ENCODE measurements around the gene RAB3GAP2. TPM values are rescaled to one million over a fixed set of nuclear protein-coding genes. Genes with fewer than 3 reads are reported as not detected.
"Not testable (repeated sequence)": the region's sequence is repeated elsewhere in the genome, so short reads cannot be mapped to it uniquely, and the experiment has no call there.

The RAB3GAP2 gene
- total and polyA plus RNA-seq, 10 of the 15 experiments (the other 5 are each of a cell fraction or from before 2014, with no cell fraction given): 11.9 to 51.1 (median 24.4) TPM

DNA sequence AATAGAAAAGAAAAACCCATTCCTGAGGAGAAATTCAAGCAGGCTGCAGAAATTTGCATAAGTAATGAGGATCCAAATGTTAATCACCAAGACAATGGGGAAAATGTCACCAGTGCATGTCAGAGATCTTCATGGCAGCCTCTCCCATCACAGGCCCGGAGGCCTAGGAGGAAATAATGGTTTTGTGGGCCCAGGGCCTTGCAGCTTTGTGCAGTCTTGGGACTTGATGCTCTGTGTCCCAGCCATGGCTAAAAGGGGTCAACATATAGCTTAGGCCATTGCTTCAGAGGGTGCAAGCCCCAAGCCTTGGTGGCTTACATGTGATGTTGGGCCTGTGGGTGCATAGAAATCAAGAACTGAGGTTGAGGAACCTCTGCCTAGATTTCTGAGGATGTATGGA is 22.7 kb downstream of the RAB3GAP2 start:
- SMC1A ChIA-PET (ENCODE audit: uncharacterized antibody, unreplicated experiment): no interaction called here
- POLR2A ChIA-PET: no interaction called here
- BruUV-seq (replicated peaks): no TSS peak

DNA sequence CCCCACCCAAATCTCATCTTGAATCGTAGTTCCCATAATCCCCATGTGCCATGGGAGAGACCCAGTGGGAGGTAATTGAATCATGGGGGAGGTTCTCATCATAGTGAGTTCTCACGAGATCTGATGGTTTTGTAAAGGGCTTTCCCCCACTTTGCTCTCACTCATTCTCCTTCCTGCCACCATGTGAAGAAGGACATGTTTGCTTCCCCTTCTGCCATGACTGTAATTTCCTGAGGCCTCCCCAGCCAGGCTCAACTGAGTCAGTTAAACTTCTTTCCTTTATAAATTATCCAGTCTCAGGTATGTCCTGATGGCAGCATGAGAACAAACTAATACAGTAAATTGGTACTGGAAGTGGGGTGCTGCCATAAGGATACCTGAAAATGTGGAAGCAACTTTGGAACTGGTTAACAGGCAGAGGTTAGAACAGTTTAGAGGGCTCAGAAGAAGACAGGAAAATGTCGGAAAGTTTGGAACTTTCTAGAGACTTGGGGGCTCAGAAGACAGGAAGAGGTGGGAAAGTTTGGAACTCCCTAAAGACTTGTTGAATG is 23.5 kb downstream of the RAB3GAP2 start:
- H3K4me2 ChIP-seq (ENCODE audit: control insufficient read depth, insufficient read depth); H3K27me3 ChIP-seq (replicated peaks in 1 of 2; ENCODE audit: control insufficient read depth in 2 of 2, insufficient read depth in 2 of 2, low read length in 1 of 2); CTCF ChIA-PET; H3K27ac ChIP-seq (ENCODE audit: control insufficient read depth, insufficient read depth); H4K20me1 ChIP-seq (ENCODE audit: control insufficient read depth, insufficient read depth); BruUV-seq (replicated peaks); FAIRE-seq; H3K4me1 ChIP-seq (ENCODE audit: control insufficient read depth, insufficient read depth, low read length); SMC1A ChIA-PET (ENCODE audit: uncharacterized antibody, unreplicated experiment); H3K79me2 ChIP-seq (ENCODE audit: control insufficient read depth, insufficient read depth, low read length); RAD21 ChIA-PET (ENCODE audit: unreplicated experiment); ATAC-seq; POLR2A ChIA-PET; intact Hi-C loops (cut with micrococcal nuclease; ENCODE audit: unreplicated experiment); H2AFZ ChIP-seq (ENCODE audit: control insufficient read depth, low read depth, low read length); H3K4me3 ChIP-seq; DNase-seq (ENCODE audit: low read depth, low spot score); H3K9ac ChIP-seq (ENCODE audit: control insufficient read depth, insufficient read depth, low read length): not testable (repeated sequence)
- 67% methylated on average over 3 of the region's 3 CpGs for WGBS (ENCODE audit: insufficient coverage, insufficient replicate concordance, low lambda C conversion rate, missing lambda C conversion rate)
- Histone ChIP-seq H3K9me3 (replicated peaks; ENCODE audit: control insufficient read depth, insufficient read depth, low read length) (peaks cover 44% of the 10 kb centered on the region), H3K36me3 (ENCODE audit: control insufficient read depth in 2 of 2, insufficient read depth in 2 of 2, low read length in 1 of 2) (peaks cover 8 to 19% of the 10 kb centered on the region in 2 experiments)
- in situ Hi-C loops (cut with MboI): loop anchor here (25.0 kb wide), 1 partner anchor 1061 kb away; no protein-coding TSS in a partner anchor

More for the DNA sequence above, 22.7 kb downstream of the RAB3GAP2 start:
- peaks cover 8 to 19% of the 10 kb centered on the region in 2 experiments for H3K36me3 ChIP-seq (ENCODE audit: control insufficient read depth in 2 of 2, insufficient read depth in 2 of 2, low read length in 1 of 2)
- FAIRE-seq (no peak), ATAC-seq (no peak), DNase-seq (ENCODE audit: low read depth, low spot score) (no peak)
- in situ Hi-C loops (cut with MboI): loop anchor here (25.0 kb wide), 1 partner anchor 1062 kb away; no protein-coding TSS in a partner anchor
- H3K4me2 ChIP-seq (ENCODE audit: control insufficient read depth, insufficient read depth): no peak overlapping the region
- no peak overlapping the region for H2AFZ ChIP-seq (ENCODE audit: control insufficient read depth, low read depth, low read length)
- no peak overlapping the region for H3K27ac ChIP-seq (ENCODE audit: control insufficient read depth, insufficient read depth)
- CTCF ChIA-PET: no interaction called here
- no peaks in the 10 kb centered on the region for H3K27me3 ChIP-seq (replicated peaks in 1 of 2; ENCODE audit: control insufficient read depth in 2 of 2, insufficient read depth in 2 of 2, low read length in 1 of 2)
- peaks cover 44% of the 10 kb centered on the region for H3K9me3 ChIP-seq (replicated peaks; ENCODE audit: control insufficient read depth, insufficient read depth, low read length)
- intact Hi-C loops (cut with micrococcal nuclease; ENCODE audit: unreplicated experiment): no loop called here
- RAD21 ChIA-PET (ENCODE audit: unreplicated experiment): interaction anchor here (0.6 kb wide), 1 partner anchor 625 kb away, joined by 3 read pairs; no protein-coding TSS in a partner anchor
- WGBS (ENCODE audit: insufficient coverage, insufficient replicate concordance, low lambda C conversion rate, missing lambda C conversion rate): 100% methylated on average over 1 of the region's 1 CpG
- TF ChIP-seq, protein P1, sequence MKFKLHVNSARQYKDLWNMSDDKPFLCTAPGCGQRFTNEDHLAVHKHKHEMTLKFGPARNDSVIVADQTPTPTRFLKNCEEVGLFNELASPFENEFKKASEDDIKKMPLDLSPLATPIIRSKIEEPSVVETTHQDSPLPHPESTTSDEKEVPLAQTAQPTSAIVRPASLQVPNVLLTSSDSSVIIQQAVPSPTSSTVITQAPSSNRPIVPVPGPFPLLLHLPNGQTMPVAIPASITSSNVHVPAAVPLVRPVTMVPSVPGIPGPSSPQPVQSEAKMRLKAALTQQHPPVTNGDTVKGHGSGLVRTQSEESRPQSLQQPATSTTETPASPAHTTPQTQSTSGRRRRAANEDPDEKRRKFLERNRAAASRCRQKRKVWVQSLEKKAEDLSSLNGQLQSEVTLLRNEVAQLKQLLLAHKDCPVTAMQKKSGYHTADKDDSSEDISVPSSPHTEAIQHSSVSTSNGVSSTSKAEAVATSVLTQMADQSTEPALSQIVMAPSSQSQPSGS (IDR thresholded peaks at IDR 0.05; ENCODE audit: low read length): no peak
- TF ChIP-seq, protein P2, sequence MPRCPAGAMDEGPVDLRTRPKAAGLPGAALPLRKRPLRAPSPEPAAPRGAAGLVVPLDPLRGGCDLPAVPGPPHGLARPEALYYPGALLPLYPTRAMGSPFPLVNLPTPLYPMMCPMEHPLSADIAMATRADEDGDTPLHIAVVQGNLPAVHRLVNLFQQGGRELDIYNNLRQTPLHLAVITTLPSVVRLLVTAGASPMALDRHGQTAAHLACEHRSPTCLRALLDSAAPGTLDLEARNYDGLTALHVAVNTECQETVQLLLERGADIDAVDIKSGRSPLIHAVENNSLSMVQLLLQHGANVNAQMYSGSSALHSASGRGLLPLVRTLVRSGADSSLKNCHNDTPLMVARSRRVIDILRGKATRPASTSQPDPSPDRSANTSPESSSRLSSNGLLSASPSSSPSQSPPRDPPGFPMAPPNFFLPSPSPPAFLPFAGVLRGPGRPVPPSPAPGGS (IDR thresholded peaks at IDR 0.05; ENCODE audit: borderline replicate concordance, insufficient read depth, low read depth, low read length, poor library complexity, severe bottlenecking): no peak
- TF ChIP-seq YY1 (IDR thresholded peaks at IDR 0.05; ENCODE audit: low read depth, low read length) (no peak), RFX5 (IDR thresholded peaks at IDR 0.05; ENCODE audit: low read depth, low read length) (no peak), NR2C2 (IDR thresholded peaks at IDR 0.05; ENCODE audit: borderline replicate concordance, control insufficient read depth, insufficient read length, low read depth) (no peak)
- TF ChIP-seq, protein P3, sequence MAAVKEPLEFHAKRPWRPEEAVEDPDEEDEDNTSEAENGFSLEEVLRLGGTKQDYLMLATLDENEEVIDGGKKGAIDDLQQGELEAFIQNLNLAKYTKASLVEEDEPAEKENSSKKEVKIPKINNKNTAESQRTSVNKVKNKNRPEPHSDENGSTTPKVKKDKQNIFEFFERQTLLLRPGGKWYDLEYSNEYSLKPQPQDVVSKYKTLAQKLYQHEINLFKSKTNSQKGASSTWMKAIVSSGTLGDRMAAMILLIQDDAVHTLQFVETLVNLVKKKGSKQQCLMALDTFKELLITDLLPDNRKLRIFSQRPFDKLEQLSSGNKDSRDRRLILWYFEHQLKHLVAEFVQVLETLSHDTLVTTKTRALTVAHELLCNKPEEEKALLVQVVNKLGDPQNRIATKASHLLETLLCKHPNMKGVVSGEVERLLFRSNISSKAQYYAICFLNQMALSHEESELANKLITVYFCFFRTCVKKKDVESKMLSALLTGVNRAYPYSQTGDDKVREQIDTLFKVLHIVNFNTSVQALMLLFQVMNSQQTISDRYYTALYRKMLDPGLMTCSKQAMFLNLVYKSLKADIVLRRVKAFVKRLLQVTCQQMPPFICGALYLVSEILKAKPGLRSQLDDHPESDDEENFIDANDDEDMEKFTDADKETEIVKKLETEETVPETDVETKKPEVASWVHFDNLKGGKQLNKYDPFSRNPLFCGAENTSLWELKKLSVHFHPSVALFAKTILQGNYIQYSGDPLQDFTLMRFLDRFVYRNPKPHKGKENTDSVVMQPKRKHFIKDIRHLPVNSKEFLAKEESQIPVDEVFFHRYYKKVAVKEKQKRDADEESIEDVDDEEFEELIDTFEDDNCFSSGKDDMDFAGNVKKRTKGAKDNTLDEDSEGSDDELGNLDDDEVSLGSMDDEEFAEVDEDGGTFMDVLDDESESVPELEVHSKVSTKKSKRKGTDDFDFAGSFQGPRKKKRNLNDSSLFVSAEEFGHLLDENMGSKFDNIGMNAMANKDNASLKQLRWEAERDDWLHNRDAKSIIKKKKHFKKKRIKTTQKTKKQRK (IDR thresholded peaks at IDR 0.05; ENCODE audit: low read depth, low read length): peak; percentile 43; the same call in 1 of the 2 replicates
- peaks cover 2% of the 10 kb centered on the region; the same call in 1 of the 2 replicates for H3K79me2 ChIP-seq (ENCODE audit: control insufficient read depth, insufficient read depth, low read length)
- no peaks in the 10 kb centered on the region for H4K20me1 ChIP-seq (ENCODE audit: control insufficient read depth, insufficient read depth)
- H3K4me1 ChIP-seq (ENCODE audit: control insufficient read depth, insufficient read depth, low read length): no peaks in the 10 kb centered on the region
- H3K9ac ChIP-seq (ENCODE audit: control insufficient read depth, insufficient read depth, low read length): no peak overlapping the region
- no peak overlapping the region for H3K4me3 ChIP-seq
